GM20000 (cell line): Measurements from ENCODE around the gene DYNC2H1.
A peak's percentile ranks its signal among the peaks of the same experiment; 100 is the strongest.

Experiments
- DNase-seq: peaks from one replicate; pipeline ENCODE4 v3.0.0; 2012; ENCODE audit warnings: low spot score
- TF ChIP-seq, protein P1 (sequence below): IDR thresholded peaks from 2 replicates; pipeline ENCODE4 v1.5.1; 2012; ENCODE audit warnings: mild to moderate bottlenecking, control low read depth; ENCODE audit errors: extremely low read depth, missing control alignments

The DYNC2H1 gene

GRCh38 chr11:103077554-103077953 is 31.7 kb upstream of the DYNC2H1 start:
- TF ChIP-seq, protein P1, sequence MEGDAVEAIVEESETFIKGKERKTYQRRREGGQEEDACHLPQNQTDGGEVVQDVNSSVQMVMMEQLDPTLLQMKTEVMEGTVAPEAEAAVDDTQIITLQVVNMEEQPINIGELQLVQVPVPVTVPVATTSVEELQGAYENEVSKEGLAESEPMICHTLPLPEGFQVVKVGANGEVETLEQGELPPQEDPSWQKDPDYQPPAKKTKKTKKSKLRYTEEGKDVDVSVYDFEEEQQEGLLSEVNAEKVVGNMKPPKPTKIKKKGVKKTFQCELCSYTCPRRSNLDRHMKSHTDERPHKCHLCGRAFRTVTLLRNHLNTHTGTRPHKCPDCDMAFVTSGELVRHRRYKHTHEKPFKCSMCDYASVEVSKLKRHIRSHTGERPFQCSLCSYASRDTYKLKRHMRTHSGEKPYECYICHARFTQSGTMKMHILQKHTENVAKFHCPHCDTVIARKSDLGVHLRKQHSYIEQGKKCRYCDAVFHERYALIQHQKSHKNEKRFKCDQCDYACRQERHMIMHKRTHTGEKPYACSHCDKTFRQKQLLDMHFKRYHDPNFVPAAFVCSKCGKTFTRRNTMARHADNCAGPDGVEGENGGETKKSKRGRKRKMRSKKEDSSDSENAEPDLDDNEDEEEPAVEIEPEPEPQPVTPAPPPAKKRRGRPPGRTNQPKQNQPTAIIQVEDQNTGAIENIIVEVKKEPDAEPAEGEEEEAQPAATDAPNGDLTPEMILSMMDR: no peak
- no peak for DNase-seq

- TF ChIP-seq, protein P1: no peak
- DNase-seq: no peak
Observed at GRCh38 chr11:103078710-103079109, 30.5 kb upstream of the DYNC2H1 start.

DNA sequence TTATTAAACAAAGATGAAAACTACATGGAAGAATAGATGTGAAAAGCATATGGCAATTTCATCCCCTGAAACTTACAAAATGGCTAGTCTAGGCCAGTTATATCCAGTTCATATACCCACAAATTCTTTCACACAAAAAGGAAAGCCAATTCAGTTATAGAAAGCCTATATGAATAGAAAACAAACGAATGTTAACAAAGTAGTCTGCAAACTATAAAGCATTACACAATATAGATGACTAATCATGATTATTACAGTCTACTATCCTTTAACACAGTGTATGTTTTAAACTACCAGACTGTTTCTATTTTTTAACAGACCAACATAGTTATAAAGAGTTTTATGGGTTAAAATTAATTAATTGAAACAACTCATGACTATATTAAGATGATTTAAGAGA is 29.4 kb upstream of the DYNC2H1 start:
- TF ChIP-seq, protein P1: no peak
- no peak for DNase-seq

DNA sequence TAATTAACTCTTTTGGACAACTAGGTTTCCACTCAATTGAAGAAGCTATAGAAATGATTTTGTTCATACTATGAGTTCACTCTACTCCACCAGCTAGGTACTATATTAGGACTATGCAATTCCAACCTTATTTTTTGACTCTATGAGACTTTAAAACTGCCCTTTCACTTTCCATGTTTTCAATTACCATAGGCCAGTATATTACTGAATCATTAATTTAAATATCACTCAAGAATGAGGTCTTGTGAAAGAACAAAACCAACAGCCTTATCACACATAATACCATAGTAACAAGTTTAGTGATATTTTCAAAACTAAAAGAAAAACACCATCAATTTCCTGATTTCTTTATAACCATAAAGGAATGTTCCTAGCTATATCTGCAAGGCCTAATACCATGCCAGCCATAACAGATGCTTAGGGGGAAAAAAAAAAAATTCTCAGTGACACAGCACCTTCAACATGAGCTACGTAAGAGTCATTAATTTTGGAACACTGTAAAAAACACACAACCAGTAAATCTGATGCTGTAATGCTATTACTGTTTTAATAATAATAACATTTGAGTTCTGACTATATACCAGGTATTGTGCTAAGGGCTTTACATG is 23.4 kb upstream of the DYNC2H1 start:
- TF ChIP-seq, protein P1: no peak
- no peak for DNase-seq

DNA sequence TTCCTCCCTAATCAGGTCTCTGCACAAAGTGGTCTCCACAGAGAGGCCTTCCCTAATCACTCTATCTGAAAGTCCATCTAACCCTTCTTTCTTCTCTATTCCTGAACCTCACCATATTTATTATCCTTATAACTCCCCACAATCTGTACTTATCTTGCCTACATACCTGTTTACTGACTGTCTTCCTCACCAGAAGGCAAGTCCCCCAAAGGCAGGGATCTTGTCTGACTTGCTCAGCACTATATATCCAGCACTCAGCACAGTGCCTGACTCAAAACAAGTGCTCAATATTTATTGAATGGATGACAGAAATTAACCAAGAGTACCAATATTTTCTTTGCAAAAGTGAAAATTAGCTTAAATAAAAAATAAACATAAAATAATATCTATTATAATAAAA is 22.8 kb upstream of the DYNC2H1 start:
- DNase-seq: no peak
- TF ChIP-seq, protein P1: no peak

- TF ChIP-seq, protein P1: no peak
Observed at GRCh38 chr11:103091064-103091800, 18.0 kb upstream of the DYNC2H1 start.

DNA sequence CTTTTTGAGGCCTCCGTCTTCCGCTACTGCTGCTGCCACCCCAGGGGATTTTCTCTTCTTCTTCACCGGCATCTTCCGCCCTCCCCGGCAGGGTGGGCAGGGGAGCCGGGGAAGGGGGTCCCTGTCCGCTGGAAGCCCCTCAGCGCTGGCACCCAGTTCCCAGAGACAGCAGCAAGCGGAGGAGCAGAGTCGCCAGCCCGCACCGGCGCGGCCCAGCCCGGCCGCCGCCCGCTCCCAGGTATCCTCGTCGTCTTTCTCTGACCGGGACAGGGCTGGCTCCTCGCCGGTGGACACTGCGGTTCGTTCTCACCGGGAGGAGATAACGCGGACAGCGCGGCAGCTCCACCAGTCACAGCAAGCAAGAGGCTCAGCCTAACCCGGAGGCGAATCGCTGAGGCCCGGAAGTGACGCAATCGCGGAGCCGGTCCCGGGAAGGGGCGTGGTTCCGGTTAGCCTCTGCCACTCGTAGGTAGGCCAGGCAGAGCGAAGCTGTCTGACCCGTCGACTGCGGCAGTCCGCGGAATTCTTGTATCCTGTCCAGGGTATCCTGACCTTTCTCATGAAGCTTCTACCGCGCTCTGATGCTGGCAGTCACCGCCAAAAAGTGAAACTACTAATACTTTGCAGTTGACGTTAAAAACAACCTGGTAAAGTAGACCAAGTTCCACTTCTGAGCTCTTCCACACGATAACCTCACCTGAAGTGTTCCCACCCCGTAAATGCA is 17.3 kb upstream of the DYNC2H1 start, which contains the start of gene DCUN1D5:
Gene DCUN1D5, minus strand, starts transcription at position 360 of the 724 bp plus-strand sequence. Its CDS starts 288 bp downstream, at position 72.
- TF ChIP-seq, protein P1: no peak
- DNase-seq: peak; percentile 96

More at GRCh38 chr11:103091064-103091800, 18.0 kb upstream of the DYNC2H1 start:
- DNase-seq: peak; percentile 58
